Ovary (tissue), 3 donors: ENCODE data around the gene MMP20.

Experiments
- CTCF ChIP-seq, 3 donors: fragments of 450-650 bp in 2 of 3; fragments of 200-600 bp in 1 of 3; IDR thresholded peaks; one replicate each; pipeline versions ENCODE4 v1.5.1 to v1.8.0; 2016 to 2022; ENCODE audit warnings: antibody characterized with exemption in 3 of 3, mild to moderate bottlenecking in 1 of 3
- EP300 ChIP-seq: sonication (generic); formaldehyde crosslinking; IDR thresholded peaks from one replicate; pipeline ENCODE4 v1.6.1; 2017; ENCODE audit warnings: antibody characterized with exemption
- POLR2A ChIP-seq: fragments of 450-650 bp; IDR thresholded peaks from one replicate; pipeline ENCODE4 v1.6.1; 2017; ENCODE audit warnings: antibody characterized with exemption, mild to moderate bottlenecking, moderate library complexity
- donor health status: DM: no; HTN: no; CAD: no.

GRCh38 chr11:102637731-102638130, 12.6 kb upstream of the MMP20 start:
- no peak for TF ChIP-seq CTCF (IDR thresholded peaks at IDR 0.05)
- TF ChIP-seq POLR2A: no peak
- TF ChIP-seq EP300: no peak
